ENCODE data around the gene MRPL24. TPM values are rescaled to one million over a fixed set of nuclear protein-coding genes. Genes with fewer than 3 reads are reported as not detected.

The MRPL24 gene
- total RNA-seq: 71.9 and 75.7 TPM in 2 replicates

- intact Hi-C loops (cut with micrococcal nuclease): loop anchor here (1.0 to 10.0 kb wide), 5 partner anchors 10 to 686 kb away; partner anchors contain the start of genes HDGF, ISG20L2, LAMTOR2 and METTL25B
Observed at GRCh38 chr1:156740741-156741480, at the start of gene MRPL24. Gene MRPL24 (minus strand): TSS chr1:156741088. CDS start chr1:156738704, 2,384 bp downstream.

- intact Hi-C loops (cut with micrococcal nuclease): no loop called here
Observed at GRCh38 chr1:156789621-156790318, 48.9 kb upstream of the MRPL24 start.

GRCh38 chr1:156788136-156788535 lies 47.2 kb upstream of the MRPL24 start:
- intact Hi-C loops (cut with micrococcal nuclease): no loop called here

GRCh38 chr1:156786640-156787039 lies 45.8 kb upstream of the MRPL24 start:
- intact Hi-C loops (cut with micrococcal nuclease): no loop called here

GRCh38 chr1:156785458-156785857 lies 44.6 kb upstream of the MRPL24 start:
- intact Hi-C loops (cut with micrococcal nuclease): no loop called here

- intact Hi-C loops (cut with micrococcal nuclease): no loop called here
Observed at GRCh38 chr1:156781585-156782186, 40.8 kb upstream of the MRPL24 start.

GRCh38 chr1:156777573-156777972 lies 36.7 kb upstream of the MRPL24 start:
- intact Hi-C loops (cut with micrococcal nuclease): no loop called here

- intact Hi-C loops (cut with micrococcal nuclease): no loop called here
Observed at GRCh38 chr1:156776942-156777341, 36.1 kb upstream of the MRPL24 start.

GRCh38 chr1:156775799-156776198 lies 34.9 kb upstream of the MRPL24 start:
- intact Hi-C loops (cut with micrococcal nuclease): no loop called here

GRCh38 chr1:156773607-156774006 lies 32.7 kb upstream of the MRPL24 start:
- intact Hi-C loops (cut with micrococcal nuclease): no loop called here

- intact Hi-C loops (cut with micrococcal nuclease): no loop called here
Observed at GRCh38 chr1:156772728-156773497, 32.0 kb upstream of the MRPL24 start.

- intact Hi-C loops (cut with micrococcal nuclease): no loop called here
Observed at GRCh38 chr1:156772222-156772621, 31.3 kb upstream of the MRPL24 start.

- intact Hi-C loops (cut with micrococcal nuclease): loop anchor here (10.0 kb wide), 1 partner anchor 84 kb away; no protein-coding TSS in a partner anchor
Observed at GRCh38 chr1:156768610-156769295, 27.9 kb upstream of the MRPL24 start.

GRCh38 chr1:156767879-156768604 lies 27.2 kb upstream of the MRPL24 start:
- intact Hi-C loops (cut with micrococcal nuclease): loop anchor here (1.0 to 10.0 kb wide), 7 partner anchors 17 to 430 kb away; partner anchors contain the start of genes CCT3, HDGF, ISG20L2 and METTL25B

GRCh38 chr1:156767101-156767878 lies 26.4 kb upstream of the MRPL24 start, which contains the start of gene PRCC:
Gene PRCC (plus strand): TSS chr1:156767535. CDS start chr1:156767772, 237 bp downstream.
- intact Hi-C loops (cut with micrococcal nuclease): loop anchor here (1.0 to 10.0 kb wide), 7 partner anchors 16 to 429 kb away; partner anchors contain the start of genes CCT3, HDGF, ISG20L2 and METTL25B

GRCh38 chr1:156766298-156767100 lies 25.6 kb upstream of the MRPL24 start:
- intact Hi-C loops (cut with micrococcal nuclease): loop anchor here (1.0 to 10.0 kb wide), 7 partner anchors 15 to 428 kb away; partner anchors contain the start of genes CCT3, HDGF, ISG20L2 and METTL25B

GRCh38 chr1:156765666-156766065 lies 24.8 kb upstream of the MRPL24 start:
- intact Hi-C loops (cut with micrococcal nuclease): loop anchor here (10.0 kb wide), 1 partner anchor 81 kb away; no protein-coding TSS in a partner anchor

GRCh38 chr1:156765136-156765535 lies 24.2 kb upstream of the MRPL24 start:
- intact Hi-C loops (cut with micrococcal nuclease): loop anchor here (10.0 kb wide), 1 partner anchor 80 kb away; no protein-coding TSS in a partner anchor
